HG02763 (cell line): ENCODE results near the gene JPT1.

Experiments used
- ATAC-seq: cut with Tn5 transposase; IDR thresholded peaks from one replicate; pipeline ENCODE4 v1.9.1; 2021; ENCODE audit warnings: mild to moderate bottlenecking, moderate library complexity; ENCODE audit not compliant: unreplicated experiment

Gene JPT1

DNA sequence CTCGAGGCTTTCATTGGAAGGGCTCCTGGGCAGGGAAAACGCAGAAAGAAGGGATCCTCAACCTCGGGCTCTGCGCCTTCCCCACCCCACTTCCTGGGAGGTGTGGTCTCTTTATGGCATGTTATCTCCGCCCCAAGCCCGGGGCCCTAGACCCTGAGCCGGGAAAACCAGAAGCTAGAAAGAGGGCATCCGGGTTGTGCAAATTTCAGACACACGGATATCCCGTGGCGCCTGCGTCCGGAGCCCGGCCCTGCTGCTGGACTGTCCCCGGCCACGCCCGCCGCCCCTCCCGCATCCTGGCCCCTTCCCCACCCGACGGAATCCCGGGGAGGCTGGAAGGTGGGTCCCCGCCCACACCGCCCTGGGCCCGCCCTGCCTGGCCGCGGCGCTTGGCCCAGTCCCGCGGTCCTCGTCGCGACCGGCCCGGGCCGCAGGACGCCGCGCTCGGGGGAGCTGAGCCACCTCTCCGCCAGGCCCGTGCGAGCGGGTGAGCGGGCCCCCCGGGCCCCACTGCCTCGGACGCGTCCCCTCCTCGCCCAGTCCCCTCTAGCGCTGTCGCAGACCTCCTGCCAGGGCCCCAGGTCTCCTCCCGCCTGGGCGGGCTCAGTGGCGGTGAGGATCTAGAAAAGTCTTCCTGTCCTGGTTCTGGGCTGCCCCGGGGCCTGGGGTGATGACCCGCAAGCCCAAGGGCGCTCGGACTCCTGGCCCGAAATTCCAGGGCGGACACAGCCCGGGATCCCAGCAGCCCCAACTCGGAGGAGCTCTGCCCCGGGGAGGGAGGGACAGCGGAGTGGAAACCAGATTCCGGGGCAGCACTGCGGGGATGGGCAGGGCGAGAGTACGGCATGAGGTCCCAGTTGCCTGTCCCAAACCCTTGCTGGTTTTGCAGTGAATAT is 66.5 kb downstream of the JPT1 start, which contains the start of gene SLC16A5:
Gene SLC16A5 (plus strand): TSS at position 397 of the 896 bp plus-strand sequence. CDS start 5,683 bp downstream, outside the sequence.
- ATAC-seq, result peak; percentile 55

- no peak for ATAC-seq
These were observed 67.1 kb downstream of the JPT1 start for GRCh38 chr17:75087182-75087557.

DNA sequence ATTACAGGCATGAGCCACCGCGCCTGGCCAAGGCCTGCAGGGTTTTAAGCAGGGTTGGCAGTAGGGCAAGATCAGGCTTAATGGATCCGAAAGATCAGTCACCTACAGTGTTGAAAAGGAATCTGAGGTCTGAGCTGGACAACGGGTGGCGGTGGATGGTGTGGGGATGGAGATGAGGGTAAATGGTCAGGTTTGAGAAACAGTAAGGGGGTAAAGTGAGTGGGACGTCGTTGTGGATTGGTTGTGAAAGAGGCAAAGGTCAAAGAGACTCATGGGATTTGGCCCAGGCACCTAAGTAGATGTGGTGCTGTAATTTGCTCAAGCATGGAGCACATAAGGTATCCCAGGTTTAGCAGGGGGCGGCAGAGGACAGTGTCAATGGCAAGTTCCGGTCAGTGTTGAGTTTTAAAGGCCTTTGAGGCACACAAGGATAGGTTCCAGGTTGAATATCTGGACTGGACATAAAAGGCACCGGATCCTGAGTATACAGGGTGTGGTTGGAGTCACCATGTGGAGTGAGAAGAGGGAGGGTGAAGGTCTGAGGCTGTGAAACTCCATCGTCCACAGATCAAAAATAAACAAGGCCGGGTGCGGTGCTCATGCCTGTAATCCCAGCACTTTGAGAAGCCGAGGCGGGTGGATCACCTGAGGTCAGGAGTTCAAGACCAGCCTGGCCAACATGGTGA is 67.7 kb downstream of the JPT1 start:
- no peak for ATAC-seq
